ENCODE data around the gene LRP8. TPM values are rescaled to one million over a fixed set of nuclear protein-coding genes. Genes with fewer than 3 reads are reported as not detected.

LRP8 gene
- total and polyA plus RNA-seq, 2 experiments from 2014 or later, result 2.4 to 2.7 TPM

DNA sequence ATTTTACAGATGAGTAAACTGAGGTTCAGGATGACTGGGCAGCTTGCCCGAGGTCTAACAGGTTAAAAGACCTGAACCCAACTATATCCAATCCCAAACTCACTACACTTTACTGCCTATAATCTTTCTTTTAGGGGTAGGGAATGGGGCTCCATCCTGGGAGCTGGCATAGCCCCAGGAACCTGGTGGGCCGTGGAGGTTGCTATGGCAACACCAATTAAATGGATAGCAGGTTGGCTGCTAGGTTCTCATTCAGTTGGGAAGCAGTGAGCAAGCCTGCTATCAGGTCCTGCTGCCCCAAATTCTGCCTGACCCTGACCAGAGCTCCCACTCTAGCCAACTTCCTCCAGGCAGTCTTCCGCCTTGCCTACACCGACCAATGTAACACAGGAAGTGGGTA lies 40.9 kb downstream of the LRP8 start:
- no peak overlapping the region for H3K4me2 ChIP-seq
- H3K9me2 ChIP-seq (replicated peaks; ENCODE audit: insufficient read depth), result no peaks in the 10 kb centered on the region
- H2AFZ ChIP-seq, result no peak overlapping the region
- H3K27me3 ChIP-seq, result no peaks in the 10 kb centered on the region
- no peaks in the 10 kb centered on the region for H3K36me3 ChIP-seq (replicated peaks; ENCODE audit: insufficient read depth, low read depth)
- no peaks in the 10 kb centered on the region for H3K79me2 ChIP-seq
- TF ChIP-seq, protein P1, sequence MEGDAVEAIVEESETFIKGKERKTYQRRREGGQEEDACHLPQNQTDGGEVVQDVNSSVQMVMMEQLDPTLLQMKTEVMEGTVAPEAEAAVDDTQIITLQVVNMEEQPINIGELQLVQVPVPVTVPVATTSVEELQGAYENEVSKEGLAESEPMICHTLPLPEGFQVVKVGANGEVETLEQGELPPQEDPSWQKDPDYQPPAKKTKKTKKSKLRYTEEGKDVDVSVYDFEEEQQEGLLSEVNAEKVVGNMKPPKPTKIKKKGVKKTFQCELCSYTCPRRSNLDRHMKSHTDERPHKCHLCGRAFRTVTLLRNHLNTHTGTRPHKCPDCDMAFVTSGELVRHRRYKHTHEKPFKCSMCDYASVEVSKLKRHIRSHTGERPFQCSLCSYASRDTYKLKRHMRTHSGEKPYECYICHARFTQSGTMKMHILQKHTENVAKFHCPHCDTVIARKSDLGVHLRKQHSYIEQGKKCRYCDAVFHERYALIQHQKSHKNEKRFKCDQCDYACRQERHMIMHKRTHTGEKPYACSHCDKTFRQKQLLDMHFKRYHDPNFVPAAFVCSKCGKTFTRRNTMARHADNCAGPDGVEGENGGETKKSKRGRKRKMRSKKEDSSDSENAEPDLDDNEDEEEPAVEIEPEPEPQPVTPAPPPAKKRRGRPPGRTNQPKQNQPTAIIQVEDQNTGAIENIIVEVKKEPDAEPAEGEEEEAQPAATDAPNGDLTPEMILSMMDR (IDR thresholded peaks at IDR 0.05; ENCODE audit: poor library complexity), result no peak
- TF ChIP-seq EZH2phosphoT487 (IDR thresholded peaks at IDR 0.05; ENCODE audit: low read depth, severe bottlenecking, unreplicated experiment), result no peak
- TF ChIP-seq EZH2 (IDR thresholded peaks at IDR 0.05; ENCODE audit: borderline replicate concordance), result no peak
- H3K4me1 ChIP-seq (ENCODE audit: insufficient read depth), result no peaks in the 10 kb centered on the region
- H3K9me3 ChIP-seq (ENCODE audit: low read depth), result no peaks in the 10 kb centered on the region
- H3K27ac ChIP-seq, result no peak overlapping the region
- no peak overlapping the region for H3K4me3 ChIP-seq
- 81% methylated on average over 4 of the region's 4 CpGs for WGBS (ENCODE audit: low lambda C conversion rate, missing lambda C conversion rate)
- no peak for DNase-seq (ENCODE audit: low spot score)
- no peaks in the 10 kb centered on the region for H4K20me1 ChIP-seq (ENCODE audit: insufficient read depth, poor library complexity, severe bottlenecking)

DNA sequence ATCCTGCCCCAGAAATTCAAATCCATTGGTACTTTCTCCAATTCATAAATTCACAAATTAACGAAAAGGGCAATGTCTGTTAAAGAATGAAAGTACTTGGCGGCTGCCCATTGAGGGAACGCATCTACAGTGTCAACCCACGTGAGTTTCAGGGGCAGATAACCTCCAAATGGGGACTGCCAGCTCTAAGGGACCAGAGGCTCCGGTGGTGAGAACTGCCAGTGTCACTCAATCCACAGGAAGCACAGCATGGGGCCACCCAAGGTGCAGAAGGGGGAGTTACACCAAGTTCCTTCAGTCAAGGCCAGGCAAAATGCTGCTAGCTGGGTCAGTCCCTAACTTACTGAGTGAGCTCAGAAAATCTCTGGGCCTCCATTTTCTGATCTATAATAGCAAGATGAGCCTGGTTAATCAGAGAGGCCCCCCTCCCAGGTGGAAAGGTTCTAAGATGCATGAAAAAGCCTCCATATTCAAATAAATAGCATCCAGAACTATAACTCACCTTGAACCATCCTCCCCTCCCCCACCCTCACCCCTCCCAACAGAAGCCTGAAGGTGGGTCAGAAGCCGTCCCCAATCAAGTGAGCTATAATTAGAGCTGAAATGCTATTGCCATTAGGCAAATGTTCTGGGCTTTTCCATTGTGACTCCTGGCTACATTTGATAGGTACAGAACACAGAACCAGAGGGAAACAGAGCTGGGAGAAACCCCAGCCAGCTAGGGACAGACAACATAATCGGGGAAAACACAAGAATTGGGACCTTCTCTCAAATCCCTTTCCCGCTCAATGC lies 41.7 kb downstream of the LRP8 start:
- Histone ChIP-seq H3K36me3 (replicated peaks; ENCODE audit: insufficient read depth, low read depth) (no peaks in the 10 kb centered on the region), H3K4me1 (ENCODE audit: insufficient read depth) (no peaks in the 10 kb centered on the region), H2AFZ (no peak overlapping the region), H3K4me2 (no peak overlapping the region), H3K79me2 (no peaks in the 10 kb centered on the region), H3K27ac (no peak overlapping the region), H3K9me2 (replicated peaks; ENCODE audit: insufficient read depth) (no peaks in the 10 kb centered on the region), H3K4me3 (no peak overlapping the region), H4K20me1 (ENCODE audit: insufficient read depth, poor library complexity, severe bottlenecking) (no peaks in the 10 kb centered on the region), H3K9me3 (ENCODE audit: low read depth) (no peaks in the 10 kb centered on the region), H3K27me3 (no peaks in the 10 kb centered on the region)
- WGBS (ENCODE audit: low lambda C conversion rate, missing lambda C conversion rate), result 78% methylated on average over 8 of the region's 8 CpGs
- no peak for DNase-seq (ENCODE audit: low spot score)
- TF ChIP-seq, protein P1 (IDR thresholded peaks at IDR 0.05; ENCODE audit: poor library complexity), result no peak
- TF ChIP-seq EZH2phosphoT487 (IDR thresholded peaks at IDR 0.05; ENCODE audit: low read depth, severe bottlenecking, unreplicated experiment) (no peak), EZH2 (IDR thresholded peaks at IDR 0.05; ENCODE audit: borderline replicate concordance) (no peak)

- TF ChIP-seq, protein P1 (IDR thresholded peaks at IDR 0.05; ENCODE audit: poor library complexity), result no peak
- TF ChIP-seq EZH2phosphoT487 (IDR thresholded peaks at IDR 0.05; ENCODE audit: low read depth, severe bottlenecking, unreplicated experiment) (no peak), EZH2 (IDR thresholded peaks at IDR 0.05; ENCODE audit: borderline replicate concordance) (no peak)
- WGBS (ENCODE audit: low lambda C conversion rate, missing lambda C conversion rate), result 85% methylated on average over 5 of the region's 5 CpGs
These were observed 42.3 kb downstream of the LRP8 start for GRCh38 chr1:53285546-53285945.

More at GRCh38 chr1:53285546-53285945, 42.3 kb downstream of the LRP8 start:
- H3K9me3 ChIP-seq (ENCODE audit: low read depth), result no peaks in the 10 kb centered on the region
- H3K4me3 ChIP-seq, result no peak overlapping the region
- DNase-seq (ENCODE audit: low spot score), result no peak
- H3K36me3 ChIP-seq (replicated peaks; ENCODE audit: insufficient read depth, low read depth), result no peaks in the 10 kb centered on the region
- H3K27me3 ChIP-seq, result no peaks in the 10 kb centered on the region
- H2AFZ ChIP-seq, result no peak overlapping the region
- H3K4me2 ChIP-seq, result no peak overlapping the region
- H4K20me1 ChIP-seq (ENCODE audit: insufficient read depth, poor library complexity, severe bottlenecking), result no peaks in the 10 kb centered on the region
- no peaks in the 10 kb centered on the region for H3K79me2 ChIP-seq
- no peaks in the 10 kb centered on the region for H3K9me2 ChIP-seq (replicated peaks; ENCODE audit: insufficient read depth)
- H3K27ac ChIP-seq, result no peak overlapping the region
- H3K4me1 ChIP-seq (ENCODE audit: insufficient read depth), result no peaks in the 10 kb centered on the region

Measured in hepatocyte (in vitro differentiated cells).